SK-N-SH (cell line): ENCODE data around the gene CSNK1E.
"Not testable (repeated sequence)": the region's sequence is repeated elsewhere in the genome, so short reads cannot be mapped to it uniquely, and the experiment has no call there.

Experiments used
- POLR2AphosphoS5 ChIP-seq: IDR thresholded peaks from 2 replicates; pipeline ENCODE4 v1.6.1; 2012; ENCODE audit warnings: low read depth, low read length
- RAD21 ChIP-seq: IDR thresholded peaks from 2 replicates; pipeline ENCODE4 v1.6.1; 2012; ENCODE audit warnings: mild to moderate bottlenecking, low read length
- RCOR1 ChIP-seq: fragments of 150-350 bp; IDR thresholded peaks from 2 replicates; pipeline ENCODE4 v1.6.1; 2017; ENCODE audit warnings: antibody characterized with exemption, low read length
- TAF1 ChIP-seq: IDR thresholded peaks from 2 replicates; pipeline ENCODE4 v1.6.1; 2012; ENCODE audit warnings: low read depth, mild to moderate bottlenecking, low read length, moderate library complexity, borderline replicate concordance
- TF ChIP-seq, protein P1 (sequence below): IDR thresholded peaks from 2 replicates; pipeline ENCODE4 v1.6.1; 2012; ENCODE audit warnings: mild to moderate bottlenecking, low read depth, low read length, moderate library complexity
- TF ChIP-seq, protein P2 (sequence below): fragments of 200-600 bp; sonication (generic); IDR thresholded peaks from 2 replicates; pipeline ENCODE4 v1.6.1; 2017; ENCODE audit warnings: antibody characterized with exemption, mild to moderate bottlenecking, moderate library complexity
- TF ChIP-seq, protein P3 (sequence below): IDR thresholded peaks from 2 replicates; pipeline ENCODE4 v1.4.0; 2012; ENCODE audit warnings: low read depth

DNA sequence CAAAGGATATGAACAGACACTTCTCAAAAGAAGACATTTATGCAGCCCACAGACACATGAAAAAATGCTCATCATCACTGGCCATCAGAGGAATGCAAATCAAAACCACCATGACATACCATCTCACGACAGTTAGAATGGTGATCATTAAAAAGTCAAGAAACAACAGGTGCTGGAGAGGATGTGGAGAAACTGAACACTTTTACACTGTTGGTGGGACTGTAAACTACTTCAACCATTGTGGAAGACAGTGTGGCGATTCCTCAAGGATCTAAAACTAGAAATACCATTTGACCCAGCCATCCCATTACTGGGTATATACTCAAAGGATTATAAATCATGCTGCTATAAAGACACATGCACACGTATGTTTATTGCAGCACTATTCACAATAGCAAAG, 48.6 kb upstream of the CSNK1E start:
- not testable (repeated sequence) for TF ChIP-seq POLR2AphosphoS5, RAD21, TAF1, RCOR1
- TF ChIP-seq, protein P1, sequence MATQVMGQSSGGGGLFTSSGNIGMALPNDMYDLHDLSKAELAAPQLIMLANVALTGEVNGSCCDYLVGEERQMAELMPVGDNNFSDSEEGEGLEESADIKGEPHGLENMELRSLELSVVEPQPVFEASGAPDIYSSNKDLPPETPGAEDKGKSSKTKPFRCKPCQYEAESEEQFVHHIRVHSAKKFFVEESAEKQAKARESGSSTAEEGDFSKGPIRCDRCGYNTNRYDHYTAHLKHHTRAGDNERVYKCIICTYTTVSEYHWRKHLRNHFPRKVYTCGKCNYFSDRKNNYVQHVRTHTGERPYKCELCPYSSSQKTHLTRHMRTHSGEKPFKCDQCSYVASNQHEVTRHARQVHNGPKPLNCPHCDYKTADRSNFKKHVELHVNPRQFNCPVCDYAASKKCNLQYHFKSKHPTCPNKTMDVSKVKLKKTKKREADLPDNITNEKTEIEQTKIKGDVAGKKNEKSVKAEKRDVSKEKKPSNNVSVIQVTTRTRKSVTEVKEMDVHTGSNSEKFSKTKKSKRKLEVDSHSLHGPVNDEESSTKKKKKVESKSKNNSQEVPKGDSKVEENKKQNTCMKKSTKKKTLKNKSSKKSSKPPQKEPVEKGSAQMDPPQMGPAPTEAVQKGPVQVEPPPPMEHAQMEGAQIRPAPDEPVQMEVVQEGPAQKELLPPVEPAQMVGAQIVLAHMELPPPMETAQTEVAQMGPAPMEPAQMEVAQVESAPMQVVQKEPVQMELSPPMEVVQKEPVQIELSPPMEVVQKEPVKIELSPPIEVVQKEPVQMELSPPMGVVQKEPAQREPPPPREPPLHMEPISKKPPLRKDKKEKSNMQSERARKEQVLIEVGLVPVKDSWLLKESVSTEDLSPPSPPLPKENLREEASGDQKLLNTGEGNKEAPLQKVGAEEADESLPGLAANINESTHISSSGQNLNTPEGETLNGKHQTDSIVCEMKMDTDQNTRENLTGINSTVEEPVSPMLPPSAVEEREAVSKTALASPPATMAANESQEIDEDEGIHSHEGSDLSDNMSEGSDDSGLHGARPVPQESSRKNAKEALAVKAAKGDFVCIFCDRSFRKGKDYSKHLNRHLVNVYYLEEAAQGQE = not testable (repeated sequence)
- TF ChIP-seq, protein P2, sequence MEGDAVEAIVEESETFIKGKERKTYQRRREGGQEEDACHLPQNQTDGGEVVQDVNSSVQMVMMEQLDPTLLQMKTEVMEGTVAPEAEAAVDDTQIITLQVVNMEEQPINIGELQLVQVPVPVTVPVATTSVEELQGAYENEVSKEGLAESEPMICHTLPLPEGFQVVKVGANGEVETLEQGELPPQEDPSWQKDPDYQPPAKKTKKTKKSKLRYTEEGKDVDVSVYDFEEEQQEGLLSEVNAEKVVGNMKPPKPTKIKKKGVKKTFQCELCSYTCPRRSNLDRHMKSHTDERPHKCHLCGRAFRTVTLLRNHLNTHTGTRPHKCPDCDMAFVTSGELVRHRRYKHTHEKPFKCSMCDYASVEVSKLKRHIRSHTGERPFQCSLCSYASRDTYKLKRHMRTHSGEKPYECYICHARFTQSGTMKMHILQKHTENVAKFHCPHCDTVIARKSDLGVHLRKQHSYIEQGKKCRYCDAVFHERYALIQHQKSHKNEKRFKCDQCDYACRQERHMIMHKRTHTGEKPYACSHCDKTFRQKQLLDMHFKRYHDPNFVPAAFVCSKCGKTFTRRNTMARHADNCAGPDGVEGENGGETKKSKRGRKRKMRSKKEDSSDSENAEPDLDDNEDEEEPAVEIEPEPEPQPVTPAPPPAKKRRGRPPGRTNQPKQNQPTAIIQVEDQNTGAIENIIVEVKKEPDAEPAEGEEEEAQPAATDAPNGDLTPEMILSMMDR = not testable (repeated sequence)
- TF ChIP-seq, protein P3, sequence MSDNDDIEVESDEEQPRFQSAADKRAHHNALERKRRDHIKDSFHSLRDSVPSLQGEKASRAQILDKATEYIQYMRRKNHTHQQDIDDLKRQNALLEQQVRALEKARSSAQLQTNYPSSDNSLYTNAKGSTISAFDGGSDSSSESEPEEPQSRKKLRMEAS = not testable (repeated sequence)
